IMR-90 (cell line): ENCODE measurements around the gene NGEF. TPM values are rescaled to one million over a fixed set of nuclear protein-coding genes. Genes with fewer than 3 reads are reported as not detected.

ENCODE experiments used
- ATAC-seq: fragments of 200-7000 bp; cut with Tn5 transposase; 2 replicates; pipeline ENCODE4 v1.9.1; 2020; ENCODE audit warnings: low read depth, mild to moderate bottlenecking, moderate library complexity
- BruUV-seq: library from RNA; stranded (reverse); fragments of 400-500 nt; replicated peaks from 2 replicates; lab custom pipeline; 2021; lab: Mats Ljungman, UMichigan
- CTCF ChIA-PET: fragments of 300-600 bp; formaldehyde crosslinking; extraction: SDS; loops from one replicate; lab custom pipeline; 2021; ENCODE audit warnings: antibody characterized with exemption; lab: Yijun Ruan, JAX
- POLR2A ChIA-PET: fragments of 300-600 bp; sonication (Branson Sonifier 250); formaldehyde crosslinking; loops from one replicate; lab custom pipeline; 2022; ENCODE audit warnings: antibody characterized with exemption; ENCODE audit not compliant: unreplicated experiment; lab: Charles Lee
- DNase-seq: peaks from one replicate; pipeline ENCODE4 v3.0.0; 2013
- H2AFZ ChIP-seq: replicated peaks from 2 replicates; pipeline ENCODE3; 2013; ENCODE audit warnings: low read length, mild to moderate bottlenecking; ENCODE audit not compliant: poor library complexity
- H2AK5ac ChIP-seq: 2 replicates; pipeline ENCODE4 v1.6.1; 2013; ENCODE audit warnings: low read depth, low read length, inconsistent platforms
- H2AK9ac ChIP-seq: replicated peaks from 2 replicates; pipeline ENCODE3; 2013; ENCODE audit warnings: mild to moderate bottlenecking, low read depth, low read length, moderate library complexity; ENCODE audit not compliant: poor library complexity
- H2BK120ac ChIP-seq: 2 replicates; pipeline ENCODE4 v1.6.1; 2013; ENCODE audit warnings: low read depth, low read length, inconsistent platforms
- H2BK15ac ChIP-seq: 3 replicates; pipeline ENCODE4 v1.6.1; 2013; ENCODE audit warnings: low read depth, low read length, inconsistent platforms
- H2BK20ac ChIP-seq: 2 replicates; pipeline ENCODE4 v1.6.1; 2013; ENCODE audit warnings: low read depth, mild to moderate bottlenecking, inconsistent platforms, low read length, moderate library complexity
- H2BK5ac ChIP-seq: 2 replicates; pipeline ENCODE4 v1.6.1; 2013; ENCODE audit warnings: mild to moderate bottlenecking, low read depth, low read length, inconsistent platforms; ENCODE audit not compliant: poor library complexity, severe bottlenecking
- H3K14ac ChIP-seq: replicated peaks from 2 replicates; pipeline ENCODE4 v1.6.1; 2013; ENCODE audit warnings: low read depth, low read length, inconsistent platforms
- H3K18ac ChIP-seq: 2 replicates; pipeline ENCODE4 v1.6.1; 2013; ENCODE audit warnings: low read depth, low read length, control low read depth
- H3K23ac ChIP-seq: 2 replicates; pipeline ENCODE4 v1.6.1; 2013; ENCODE audit warnings: low read depth, low read length, inconsistent platforms
- H3K27ac ChIP-seq: 2 replicates; pipeline ENCODE4 v1.5.1; 2013; ENCODE audit warnings: mild to moderate bottlenecking, control low read depth, low read length; ENCODE audit not compliant: insufficient read depth
- H3K27me3 ChIP-seq: 2 replicates; pipeline ENCODE4 v1.6.1; 2013; ENCODE audit warnings: low read length; ENCODE audit not compliant: control insufficient read depth, insufficient read depth
- H3K36me3 ChIP-seq: 2 replicates; pipeline ENCODE4 v1.6.1; 2013; ENCODE audit warnings: low read length, mixed read lengths; ENCODE audit not compliant: control insufficient read depth, insufficient read depth
- H3K4ac ChIP-seq: 2 replicates; pipeline ENCODE4 v1.6.1; 2013; ENCODE audit warnings: low read depth, low read length, inconsistent platforms
- H3K4me1 ChIP-seq: 2 replicates; pipeline ENCODE4 v1.6.1; 2013; ENCODE audit warnings: low read length, mixed read lengths; ENCODE audit not compliant: control insufficient read depth, insufficient read depth
- H3K4me2 ChIP-seq: 2 replicates; pipeline ENCODE4 v1.6.1; 2013; ENCODE audit warnings: low read depth, mild to moderate bottlenecking, control low read depth, low read length, moderate library complexity
- H3K4me3 ChIP-seq: 2 replicates; pipeline ENCODE4 v1.5.1; 2013; ENCODE audit warnings: low read depth, mild to moderate bottlenecking, control low read depth, low read length, moderate library complexity; ENCODE audit not compliant: insufficient read depth
- H3K56ac ChIP-seq: 2 replicates; pipeline ENCODE4 v1.6.1; 2013; ENCODE audit warnings: low read length, inconsistent platforms; ENCODE audit not compliant: insufficient read depth; ENCODE audit errors: extremely low read depth
- H3K79me1 ChIP-seq, 2 experiments: 2 replicates each; pipeline ENCODE4 v1.6.1; 2013; ENCODE audit warnings: low read length in 2 of 2, inconsistent platforms in 1 of 2, low read depth in 1 of 2
- H3K9ac ChIP-seq: 2 replicates; pipeline ENCODE4 v1.6.1; 2013; ENCODE audit warnings: low read depth, low read length, control low read depth
- H3K9me1 ChIP-seq: 2 replicates; pipeline ENCODE4 v1.6.1; 2013; ENCODE audit warnings: low read length, inconsistent platforms; ENCODE audit not compliant: insufficient read depth
- H3K9me3 ChIP-seq: 2 replicates; pipeline ENCODE4 v1.6.1; 2013; ENCODE audit warnings: low read length; ENCODE audit not compliant: control insufficient read depth, insufficient read depth
- H4K20me1 ChIP-seq: 2 replicates; pipeline ENCODE4 v1.6.1; 2013; ENCODE audit warnings: low read length, inconsistent platforms; ENCODE audit not compliant: insufficient read depth
- H4K5ac ChIP-seq: 2 replicates; pipeline ENCODE4 v1.6.1; 2013; ENCODE audit warnings: mild to moderate bottlenecking, low read depth, low read length, control low read depth
- H4K8ac ChIP-seq, 2 experiments: 2 replicates each; pipeline ENCODE4 v1.6.1; 2013; ENCODE audit warnings: low read depth in 2 of 2, low read length in 2 of 2, control low read depth in 1 of 2, inconsistent platforms in 1 of 2
- H4K91ac ChIP-seq: 2 replicates; pipeline ENCODE4 v1.6.1; 2013; ENCODE audit warnings: low read depth, low read length, inconsistent platforms; ENCODE audit not compliant: insufficient read depth
- CEBPB ChIP-seq: IDR thresholded peaks from 2 replicates; pipeline ENCODE4 v1.6.1; 2012; ENCODE audit warnings: low read depth, low read length, improper control_type of control experiment
- RCOR1 ChIP-seq: IDR thresholded peaks from 2 replicates; pipeline ENCODE4 v1.6.1; 2012; ENCODE audit warnings: mild to moderate bottlenecking, low read length, improper control_type of control experiment; ENCODE audit not compliant: insufficient replicate concordance
- WGBS, 2 experiments: methylation state at CpG; one replicate each; pipeline versions ENCODE4 v1.1.5 to v1.1.7; 2013; ENCODE audit warnings: missing lambda C conversion rate in 2 of 2; ENCODE audit not compliant: insufficient read length in 1 of 2; ENCODE audit errors: extremely low coverage in 2 of 2; 5-methylcytosine and 5-hydroxymethylcytosine counted together
- dilution Hi-C: fragments of 300-500 bp; cut with HindIII; formaldehyde crosslinking; loops from one replicate; pipeline ENCODE4 v1.14.3; 2018; ENCODE audit warnings: low sequenced_read_pairs; ENCODE audit not compliant: unreplicated experiment
- in situ Hi-C: fragments of 300-500 bp; cut with MboI; formaldehyde crosslinking; loops from 3 replicates; pipeline ENCODE4 v1.14.3; 2019; ENCODE audit warnings: low sequenced_read_pairs, inconsistent platforms, mixed read lengths
- intact Hi-C: fragments of 100-400 bp; cut with micrococcal nuclease; formaldehyde crosslinking; loops from 2 replicates; pipeline ENCODE4 v1.10.0; 2022
- polyA plus RNA-seq, 3 experiments: library from polyadenylated mRNA; depleted of rRNA; stranded (reverse); fragments of >200 nt; gene quantifications; 2 replicates each; pipeline ENCODE4 v1.2.3, GENCODE V29; 2012; ENCODE audit warnings: low replicate concordance in 1 of 3
- total RNA-seq: library from RNA; depleted of rRNA; stranded (reverse); fragments of >200 nt; gene quantifications from 2 replicates; pipeline ENCODE4 v1.2.3, GENCODE V29; 2012

NGEF gene
- total and polyA plus RNA-seq, 2 of the 4 experiments (the other 2 are of a cell fraction): 1.1 to 1.7 TPM

GRCh38 chr2:233011268-233011650 lies 1.8 kb downstream of the NGEF start:
- WGBS, 2 experiments: 78% methylated on average over 3 of the region's 6 CpGs; no CpG with 5 or more reads in 1 of the 2 experiments
- Histone ChIP-seq H3K18ac (no peak overlapping the region), H3K4me3 (no peak overlapping the region), H3K9me1 (no peaks in the 10 kb centered on the region), H2BK5ac (no peak overlapping the region), H3K4ac (no peak overlapping the region), H2BK15ac (no peak overlapping the region), H2BK120ac (no peak overlapping the region), H2AFZ (no peak overlapping the region), H3K27ac (no peak overlapping the region), H2AK5ac (no peak overlapping the region), H3K56ac (no peak overlapping the region), H3K14ac (no peak overlapping the region), H2AK9ac (no peak overlapping the region), H3K23ac (no peak overlapping the region), H4K8ac (no peak overlapping the region), H2BK20ac (no peak overlapping the region), H4K91ac (no peak overlapping the region), H3K9me3 (no peaks in the 10 kb centered on the region), H3K4me2 (no peak overlapping the region), H3K27me3 (peaks cover 6% of the 10 kb centered on the region; the same call in 1 of the 2 replicates), H3K4me1 (no peaks in the 10 kb centered on the region), H4K5ac (no peak overlapping the region), H3K9ac (no peak overlapping the region), H3K36me3 (no peaks in the 10 kb centered on the region), H3K79me1 (no peaks in the 10 kb centered on the region), H4K20me1 (no peaks in the 10 kb centered on the region)
- ChIA-PET CTCF (no interaction called here), POLR2A (no interaction called here)
- intact Hi-C loops: no loop called here
- no TSS peak for BruUV-seq
- no peak for ATAC-seq
- dilution Hi-C loops: no loop called here
- no peak for DNase-seq
- in situ Hi-C loops: no loop called here
- TF ChIP-seq CEBPB: no peak
- TF ChIP-seq RCOR1: no peak
